Right forelimb (tissue), 1 donor: ENCODE measurements around the gene TRIM2.
A peak's percentile ranks its signal among the peaks of the same experiment; 100 is the strongest.
"Not testable (repeated sequence)": the region's sequence is repeated elsewhere in the genome, so short reads cannot be mapped to it uniquely, and the experiment has no call there.

Source experiments
- DNase-seq: peaks from one replicate; pipeline ENCODE4 v3.0.0-alpha.2; 2018

The TRIM2 gene

DNA sequence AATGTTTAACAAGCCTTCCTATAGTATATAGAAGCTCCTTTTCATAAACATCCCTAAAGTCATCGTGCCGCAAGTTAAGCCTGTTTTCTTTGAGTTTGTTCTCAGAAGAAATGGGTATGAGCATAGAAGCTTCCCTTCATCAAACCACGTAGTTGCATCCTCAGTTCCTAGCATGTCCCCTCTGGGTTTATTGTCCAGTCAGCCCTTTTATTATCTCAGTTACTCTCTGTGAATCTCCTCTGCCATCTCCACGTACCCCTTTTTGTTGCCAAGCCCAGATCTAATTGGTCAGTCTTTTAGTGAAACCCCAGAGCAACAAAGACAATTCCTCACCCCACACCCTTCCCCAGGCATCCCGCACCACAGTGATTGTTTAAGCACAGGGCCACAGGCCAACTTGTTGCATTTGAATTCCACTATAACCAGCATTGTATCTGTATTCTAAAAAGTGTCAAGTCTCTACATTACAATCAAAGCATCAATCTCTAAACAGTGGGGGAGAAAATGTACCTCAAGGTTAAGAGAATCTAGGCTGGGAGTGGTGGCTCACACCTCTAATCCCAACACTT is 12.4 kb upstream of the TRIM2 start:
- DNase-seq: no peak

DNA sequence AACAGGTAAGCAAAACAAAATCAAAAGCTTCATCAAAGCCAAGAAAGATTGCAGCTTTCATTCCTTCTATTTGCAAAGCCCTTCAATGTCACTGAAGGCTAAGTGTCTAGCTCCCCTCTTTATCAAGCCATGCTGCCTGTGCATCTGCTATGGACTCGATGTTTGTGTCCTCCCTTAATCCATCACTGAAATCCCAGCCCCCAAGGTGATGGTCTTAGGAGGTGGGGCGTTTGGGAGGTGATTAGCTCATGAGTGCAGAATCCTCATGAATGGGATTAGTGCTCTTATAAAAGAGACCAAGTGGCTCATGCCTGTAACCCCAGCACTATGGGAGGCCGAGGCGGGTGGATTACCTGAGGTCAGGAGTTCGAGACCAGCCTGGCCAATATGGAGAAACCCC is 6.9 kb upstream of the TRIM2 start:
- DNase-seq: no peak

DNA sequence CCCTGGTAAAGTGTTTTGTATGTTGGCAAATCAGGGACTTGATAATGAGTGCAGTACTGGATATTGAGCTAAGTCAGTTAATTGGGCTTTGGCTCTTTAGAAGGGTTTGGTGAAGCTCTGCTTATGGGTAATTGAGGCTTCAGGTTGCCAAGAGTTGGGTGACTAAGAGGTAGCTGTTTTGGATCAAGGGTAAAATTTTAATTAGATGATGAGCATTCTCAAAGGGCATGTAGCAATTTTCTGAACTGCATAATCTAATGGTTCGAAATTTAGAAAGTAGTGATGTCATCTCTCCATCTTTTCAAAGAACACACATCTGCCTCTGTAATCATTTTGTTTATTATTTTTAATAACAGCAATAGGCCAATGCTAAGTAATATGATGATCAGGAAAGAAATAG is 5.5 kb upstream of the TRIM2 start:
- DNase-seq: no peak

DNA sequence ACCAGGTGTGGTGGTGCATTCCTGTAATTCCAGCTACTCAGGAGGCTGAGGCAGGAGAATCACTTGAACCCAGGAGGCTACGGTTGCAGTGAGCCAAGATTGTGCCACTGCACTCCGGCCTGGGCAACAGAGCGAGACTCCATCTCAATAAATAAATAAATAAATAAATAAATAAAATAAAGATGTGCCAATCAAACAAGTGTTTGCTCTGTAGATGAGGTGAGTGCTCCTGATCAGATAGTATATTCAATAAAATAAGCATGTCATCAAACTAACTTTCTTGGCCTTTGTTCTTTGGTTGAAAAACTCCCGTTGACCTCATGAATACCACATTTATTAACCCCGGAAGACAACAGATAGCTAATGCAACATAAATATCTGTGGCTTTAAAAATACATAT is 497 bp upstream of the TRIM2 start:
- DNase-seq: not testable (repeated sequence)

- DNase-seq: no peak
Measured at GRCh38 chr4:153204728-153205648, 745 bp downstream of the TRIM2 start.

DNA sequence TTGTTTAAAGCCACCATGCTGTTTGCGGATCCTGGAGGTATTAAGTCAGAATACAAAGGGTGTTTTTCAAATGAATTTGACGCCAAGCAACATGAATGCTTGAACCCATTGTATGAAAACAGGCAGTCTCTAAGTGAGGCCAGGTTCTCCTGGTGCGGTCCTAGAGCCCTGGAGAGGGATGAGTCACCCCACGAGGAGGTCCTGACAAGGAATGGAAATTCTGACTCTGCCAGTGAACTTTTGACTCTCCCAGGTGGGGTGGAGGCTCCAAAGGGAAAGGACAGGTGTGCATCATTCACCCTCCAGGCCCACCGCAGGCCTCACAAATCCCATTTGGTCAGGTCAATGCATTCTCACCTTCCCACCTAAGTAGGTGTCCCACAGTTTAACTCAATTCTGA is 1.5 kb downstream of the TRIM2 start:
- DNase-seq: no peak

DNA sequence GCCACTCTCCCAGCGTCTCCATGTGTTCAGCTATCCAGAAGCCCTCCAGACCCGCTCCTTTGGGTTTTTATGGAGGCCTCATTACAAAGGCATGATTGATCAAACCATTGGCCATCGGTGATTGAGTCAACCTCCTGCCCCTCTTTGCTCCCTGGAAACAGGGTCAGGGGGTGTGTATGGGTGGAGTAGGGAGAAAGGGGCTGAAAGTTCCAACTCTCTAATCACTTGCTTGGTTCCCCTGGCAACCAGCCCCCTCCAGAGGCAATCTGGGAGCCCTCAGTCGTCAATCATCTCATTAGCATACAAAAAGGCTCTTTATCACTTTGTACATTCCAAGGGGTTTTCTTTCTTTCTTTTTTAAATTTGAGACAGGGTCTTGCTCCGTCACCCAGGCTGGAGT is 2.3 kb downstream of the TRIM2 start:
- no peak for DNase-seq

DNA sequence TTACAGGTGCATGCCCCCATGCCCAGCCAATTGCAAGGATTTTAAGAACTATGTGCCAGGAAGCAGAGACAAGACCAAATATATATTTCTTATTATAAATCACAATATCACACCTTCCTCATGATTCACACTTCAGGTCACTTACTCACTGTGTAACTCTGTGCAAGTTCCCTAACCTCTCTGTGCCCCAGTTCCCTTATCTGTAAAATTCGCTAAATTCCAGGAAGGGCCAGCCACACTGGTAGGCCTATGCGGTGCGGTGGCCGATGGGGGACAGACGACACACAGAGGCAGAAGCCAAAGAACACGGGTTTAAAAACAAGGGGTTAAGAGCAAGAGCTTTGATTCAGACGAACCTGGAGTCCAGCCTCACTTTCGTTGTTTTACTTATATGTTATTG is 2.8 kb downstream of the TRIM2 start:
- DNase-seq: no peak

DNA sequence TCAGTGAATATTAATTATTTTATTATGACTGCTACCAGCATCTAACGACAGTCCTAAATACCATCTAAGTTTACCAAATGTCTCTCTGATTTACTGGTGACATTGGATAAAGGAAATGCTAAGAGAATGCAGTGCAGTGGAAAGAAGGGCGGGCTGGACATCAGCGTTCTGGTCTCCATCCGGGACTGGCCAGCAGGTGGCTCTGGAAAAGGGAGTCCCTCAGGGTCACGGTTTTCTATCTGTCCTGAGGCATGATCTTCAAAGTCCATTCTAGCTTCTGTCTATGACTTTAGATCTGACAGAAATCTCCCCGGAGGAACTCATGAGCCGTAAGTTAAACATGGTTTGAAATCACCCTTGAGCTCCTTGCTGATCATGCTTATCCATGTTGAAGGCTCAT is 3.3 kb downstream of the TRIM2 start:
- DNase-seq: no peak

GRCh38 chr4:153209410-153209809 is 5.2 kb downstream of the TRIM2 start:
- no peak for DNase-seq

GRCh38 chr4:153210727-153211126 is 6.5 kb downstream of the TRIM2 start:
- DNase-seq: no peak

DNA sequence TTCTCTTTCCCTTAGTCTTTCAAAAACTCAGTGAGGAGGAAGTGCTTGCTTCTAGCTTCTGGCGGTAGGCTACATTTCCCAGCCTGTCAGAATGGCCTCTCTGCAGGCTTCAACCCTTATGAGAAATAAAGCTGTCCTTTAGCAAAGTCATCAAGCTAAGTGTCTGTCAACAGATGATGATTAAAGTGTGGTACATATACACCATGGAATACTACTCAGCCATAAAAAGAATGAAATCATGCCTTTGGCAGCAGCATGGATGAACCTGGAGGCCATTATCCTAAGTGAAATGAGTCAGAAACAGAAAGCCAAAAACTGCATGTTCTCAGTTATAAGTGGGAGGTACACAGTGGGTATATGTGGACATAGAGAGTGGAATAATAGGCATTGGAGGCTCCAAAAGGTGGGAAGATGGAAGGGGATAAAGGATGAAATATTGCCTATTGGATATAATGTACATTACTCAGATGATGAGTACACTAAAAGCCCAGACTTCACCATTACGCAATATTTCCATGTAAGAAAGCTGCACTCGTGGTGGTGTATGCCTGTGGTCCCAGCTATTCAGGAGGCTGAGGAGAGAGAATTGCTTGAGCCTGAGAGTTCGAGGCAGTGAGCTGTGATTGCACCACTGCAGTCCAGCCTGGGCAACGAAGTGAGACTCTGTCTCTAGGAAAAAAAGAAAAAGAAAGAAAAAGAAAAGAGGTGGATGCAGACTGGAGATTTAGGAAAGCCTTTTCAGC is 7.9 kb downstream of the TRIM2 start:
- no peak for DNase-seq

GRCh38 chr4:153212736-153213135 is 8.5 kb downstream of the TRIM2 start:
- no peak for DNase-seq

DNA sequence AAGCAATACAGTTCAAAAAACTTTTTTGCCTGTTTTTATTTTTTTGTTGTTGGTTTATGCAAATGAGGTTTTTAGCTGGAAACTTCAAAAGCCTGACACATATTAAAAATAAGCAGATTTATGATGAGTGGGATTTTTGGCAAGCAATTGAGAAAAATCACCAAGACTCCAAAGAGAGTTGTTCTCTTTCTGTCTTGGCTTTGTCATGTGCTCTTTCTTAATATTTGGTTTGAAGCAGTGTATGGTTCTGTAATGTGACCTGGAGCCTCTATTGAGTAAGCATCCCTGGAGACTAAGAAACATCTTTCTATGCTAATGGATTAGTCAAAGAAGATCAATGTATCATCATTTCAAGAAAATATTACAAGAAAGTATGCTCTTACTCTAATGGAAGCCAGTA is 11.7 kb downstream of the TRIM2 start:
- DNase-seq: no peak

- DNase-seq: no peak
Measured at GRCh38 chr4:153216546-153216945, 12.3 kb downstream of the TRIM2 start.

GRCh38 chr4:153217440-153217839 is 13.2 kb downstream of the TRIM2 start:
- no peak for DNase-seq

GRCh38 chr4:153218961-153219360 is 14.7 kb downstream of the TRIM2 start:
- no peak for DNase-seq

GRCh38 chr4:153220682-153221395 is 16.6 kb downstream of the TRIM2 start:
- DNase-seq: no peak

GRCh38 chr4:153221783-153222706 is 17.8 kb downstream of the TRIM2 start:
- peak; percentile 86 for DNase-seq

- peak; percentile 79 for DNase-seq
Measured at GRCh38 chr4:153222707-153223426, 18.6 kb downstream of the TRIM2 start.

- DNase-seq: no peak
Measured at GRCh38 chr4:153223427-153223801, 19.2 kb downstream of the TRIM2 start.
